NT2/D1 (cell line): ENCODE data around the gene EIF3A.

Experiments used
- SUZ12 ChIP-seq: IDR thresholded peaks from 2 replicates; pipeline ENCODE4 v1.6.1; 2011; ENCODE audit not compliant: insufficient read length, insufficient read depth; ENCODE audit errors: extremely low read depth
- YY1 ChIP-seq: IDR thresholded peaks from 2 replicates; pipeline ENCODE4 v1.6.1; 2011; ENCODE audit not compliant: insufficient read length, insufficient read depth

DNA sequence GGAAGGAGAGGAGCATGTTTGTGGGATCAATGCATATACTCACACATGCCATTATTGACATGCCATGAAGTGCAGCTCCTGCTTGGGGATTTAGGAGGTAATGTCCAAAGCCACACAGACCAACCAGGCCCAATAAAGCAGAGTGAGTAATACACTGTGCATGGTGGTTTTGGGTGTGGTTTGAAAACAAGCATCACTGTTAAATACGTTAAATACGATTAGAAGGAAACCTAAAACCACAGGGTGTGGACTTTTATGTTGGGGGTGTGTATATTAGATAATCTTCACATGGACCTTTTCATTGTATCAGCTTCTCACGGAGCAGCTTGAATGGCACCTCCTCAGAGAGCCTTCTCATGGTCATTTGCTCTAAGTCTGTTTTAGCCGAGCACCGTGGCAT is 10.4 kb upstream of the EIF3A start:
- no peak for TF ChIP-seq YY1
- no peak for TF ChIP-seq SUZ12
